ENCODE data around the gene TMA16.

- TF ChIP-seq CTCF (IDR thresholded peaks at IDR 0.05 in 4 of 5, conservative IDR thresholded peaks at IDR 0.05 in 1 of 5) = no peak
- no peak for TF ChIP-seq POLR2A (IDR thresholded peaks at IDR 0.05)
Measured at GRCh38 chr4:163540448-163540847, 46.0 kb downstream of the TMA16 start.
